ENCODE results near the gene ADAMTS18. TPM values are rescaled to one million over a fixed set of nuclear protein-coding genes. Genes with fewer than 3 reads are reported as not detected.

ADAMTS18 gene
- total RNA-seq, 1 donor from 2014 or later, result 1.7 TPM

DNA sequence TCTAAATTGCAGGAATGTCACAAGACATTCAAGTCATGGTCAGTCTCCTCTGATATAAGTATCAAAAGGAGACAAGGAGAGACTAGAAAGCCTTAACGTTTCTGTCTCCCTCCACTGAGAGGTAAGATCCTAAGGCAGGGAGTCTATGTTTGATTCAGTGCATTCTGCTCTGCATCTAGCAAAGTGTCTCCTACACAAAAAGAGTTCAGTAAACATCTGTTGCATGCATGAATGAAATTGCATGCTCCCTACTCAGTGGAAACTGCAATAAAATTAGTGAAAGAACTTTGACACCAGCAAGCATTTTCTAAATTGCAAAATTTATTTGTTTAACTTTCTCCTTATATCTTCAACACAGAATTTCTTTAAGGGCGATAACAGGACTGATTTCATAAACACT is 111.1 kb downstream of the ADAMTS18 start:
- Mint-ChIP-seq H3K36me3 (ENCODE audit: unreplicated experiment) (no peaks in the 10 kb centered on the region), H3K4me3 (ENCODE audit: unreplicated experiment) (no peak overlapping the region), H3K27me3 (ENCODE audit: unreplicated experiment) (peaks cover 3% of the 10 kb centered on the region), H3K27ac (ENCODE audit: unreplicated experiment) (no peak overlapping the region), H3K9me3 (ENCODE audit: unreplicated experiment) (no peaks in the 10 kb centered on the region), H3K4me1 (ENCODE audit: low read depth, unreplicated experiment) (peaks cover 3% of the 10 kb centered on the region)
- DNase-seq, result no peak
- TF ChIP-seq CTCF (IDR thresholded peaks at IDR 0.05; ENCODE audit: partially characterized antibody, unreplicated experiment), result no peak

DNA sequence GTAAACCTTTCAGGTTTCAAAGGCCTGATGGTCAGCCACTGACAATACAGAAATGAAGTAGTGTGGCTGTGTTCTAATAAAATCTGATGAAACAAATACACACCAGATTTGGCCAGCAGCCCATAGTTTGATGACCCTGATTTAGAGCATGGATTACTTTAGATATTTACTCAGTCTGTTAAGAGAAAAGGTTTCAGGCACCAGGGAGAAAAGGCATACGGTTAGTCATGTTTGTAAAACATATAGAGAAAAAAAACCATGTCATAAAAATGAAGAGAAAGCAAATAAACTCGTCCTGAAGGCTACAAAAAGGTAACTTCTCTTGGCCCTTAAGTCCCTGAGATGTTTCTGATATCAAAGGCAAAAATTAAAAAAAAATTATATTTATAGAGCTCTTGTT is 112.1 kb downstream of the ADAMTS18 start:
- TF ChIP-seq CTCF (IDR thresholded peaks at IDR 0.05; ENCODE audit: partially characterized antibody, unreplicated experiment), result no peak
- Mint-ChIP-seq H3K4me3 (ENCODE audit: unreplicated experiment) (no peak overlapping the region), H3K4me1 (ENCODE audit: low read depth, unreplicated experiment) (no peaks in the 10 kb centered on the region), H3K27ac (ENCODE audit: unreplicated experiment) (no peak overlapping the region), H3K36me3 (ENCODE audit: unreplicated experiment) (no peaks in the 10 kb centered on the region), H3K9me3 (ENCODE audit: unreplicated experiment) (no peaks in the 10 kb centered on the region), H3K27me3 (ENCODE audit: unreplicated experiment) (peaks cover 2% of the 10 kb centered on the region)
- no peak for DNase-seq

- Mint-ChIP-seq H3K4me3 (ENCODE audit: unreplicated experiment) (no peak overlapping the region), H3K36me3 (ENCODE audit: unreplicated experiment) (no peaks in the 10 kb centered on the region), H3K27ac (ENCODE audit: unreplicated experiment) (no peak overlapping the region), H3K9me3 (ENCODE audit: unreplicated experiment) (no peaks in the 10 kb centered on the region), H3K4me1 (ENCODE audit: low read depth, unreplicated experiment) (no peaks in the 10 kb centered on the region), H3K27me3 (ENCODE audit: unreplicated experiment) (no peaks in the 10 kb centered on the region)
- DNase-seq, result no peak
- no peak for TF ChIP-seq CTCF (IDR thresholded peaks at IDR 0.05; ENCODE audit: partially characterized antibody, unreplicated experiment)
Observed at GRCh38 chr16:77317059-77317458, 117.8 kb downstream of the ADAMTS18 start.

DNA sequence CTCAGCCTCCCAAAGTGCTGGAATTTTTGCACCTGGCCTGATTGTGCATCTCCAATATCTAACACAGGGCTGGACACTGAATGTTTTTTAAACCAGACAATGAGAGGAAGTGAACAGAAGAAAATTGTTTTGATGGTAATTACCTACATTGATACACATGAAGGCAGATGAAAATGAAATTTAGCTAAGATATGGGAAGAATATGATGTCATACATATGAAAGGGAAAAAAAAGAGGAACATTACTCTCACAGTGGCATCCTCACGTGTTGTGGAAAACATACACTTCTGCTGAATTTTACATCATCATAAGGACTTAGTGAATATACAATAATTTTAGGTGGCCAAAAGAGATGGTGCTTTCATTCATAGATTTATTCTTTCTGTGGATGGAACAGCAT is 124.0 kb downstream of the ADAMTS18 start:
- no peak overlapping the region for H3K4me3 Mint-ChIP-seq (ENCODE audit: unreplicated experiment)
- no peak overlapping the region for H3K27ac Mint-ChIP-seq (ENCODE audit: unreplicated experiment)
- H3K4me1 Mint-ChIP-seq (ENCODE audit: low read depth, unreplicated experiment), result no peaks in the 10 kb centered on the region

GRCh38 chr16:77308163-77308561 is 126.7 kb downstream of the ADAMTS18 start:
- Mint-ChIP-seq H3K9me3 (ENCODE audit: unreplicated experiment) (no peaks in the 10 kb centered on the region), H3K36me3 (ENCODE audit: unreplicated experiment) (no peaks in the 10 kb centered on the region), H3K4me3 (ENCODE audit: unreplicated experiment) (no peak overlapping the region), H3K4me1 (ENCODE audit: low read depth, unreplicated experiment) (no peaks in the 10 kb centered on the region), H3K27me3 (ENCODE audit: unreplicated experiment) (no peaks in the 10 kb centered on the region), H3K27ac (ENCODE audit: unreplicated experiment) (no peak overlapping the region)
- no peak for TF ChIP-seq CTCF (IDR thresholded peaks at IDR 0.05; ENCODE audit: partially characterized antibody, unreplicated experiment)
- no peak for DNase-seq

More for the DNA sequence above, 124.0 kb downstream of the ADAMTS18 start:
- TF ChIP-seq CTCF (IDR thresholded peaks at IDR 0.05; ENCODE audit: partially characterized antibody, unreplicated experiment), result no peak
- no peaks in the 10 kb centered on the region for H3K36me3 Mint-ChIP-seq (ENCODE audit: unreplicated experiment)
- H3K27me3 Mint-ChIP-seq (ENCODE audit: unreplicated experiment), result no peaks in the 10 kb centered on the region
- DNase-seq, result no peak
- no peaks in the 10 kb centered on the region for H3K9me3 Mint-ChIP-seq (ENCODE audit: unreplicated experiment)
